Ishikawa (cell line): Measurements from ENCODE around the gene SLFN12L.

ENCODE experiments used
- CEBPB ChIP-seq: IDR thresholded peaks from 2 replicates; pipeline ENCODE4 v1.6.1; 2012
- CREB1 ChIP-seq: IDR thresholded peaks from 2 replicates; pipeline ENCODE4 v1.6.1; 2012; ENCODE audit warnings: low read depth
- EGR1 ChIP-seq: IDR thresholded peaks from 2 replicates; pipeline ENCODE4 v1.6.1; 2012
- EP300 ChIP-seq: IDR thresholded peaks from 2 replicates; pipeline ENCODE4 v1.6.1; 2012; ENCODE audit warnings: borderline replicate concordance
- FOXM1 ChIP-seq: IDR thresholded peaks from 2 replicates; pipeline ENCODE4 v1.6.1; 2012; ENCODE audit warnings: low read depth, borderline replicate concordance
- NFIC ChIP-seq: IDR thresholded peaks from 2 replicates; pipeline ENCODE4 v1.6.1; 2012
- RAD21 ChIP-seq: IDR thresholded peaks from 2 replicates; pipeline ENCODE4 v1.6.1; 2012; ENCODE audit warnings: low read depth
- TAF1 ChIP-seq: IDR thresholded peaks from 2 replicates; pipeline ENCODE4 v1.6.1; 2012; ENCODE audit warnings: low read depth, mild to moderate bottlenecking
- TCF12 ChIP-seq: IDR thresholded peaks from 2 replicates; pipeline ENCODE4 v1.6.1; 2012; ENCODE audit warnings: low read depth
- TEAD4 ChIP-seq: IDR thresholded peaks from 2 replicates; pipeline ENCODE4 v1.6.1; 2012
- YY1 ChIP-seq: IDR thresholded peaks from 2 replicates; pipeline ENCODE4 v1.6.1; 2012; ENCODE audit warnings: low read depth
- ZBTB7A ChIP-seq: IDR thresholded peaks from 2 replicates; pipeline ENCODE4 v1.6.1; 2012; ENCODE audit warnings: low read depth
- TF ChIP-seq, protein P1 (sequence below): IDR thresholded peaks from 2 replicates; pipeline ENCODE4 v1.6.1; 2012; ENCODE audit warnings: low read depth, mild to moderate bottlenecking
- TF ChIP-seq, protein P2 (sequence below): IDR thresholded peaks from 2 replicates; pipeline ENCODE4 v1.6.1; 2012
- TF ChIP-seq, protein P3 (sequence below): IDR thresholded peaks from 2 replicates; pipeline ENCODE4 v1.6.1; 2012

The SLFN12L gene

DNA sequence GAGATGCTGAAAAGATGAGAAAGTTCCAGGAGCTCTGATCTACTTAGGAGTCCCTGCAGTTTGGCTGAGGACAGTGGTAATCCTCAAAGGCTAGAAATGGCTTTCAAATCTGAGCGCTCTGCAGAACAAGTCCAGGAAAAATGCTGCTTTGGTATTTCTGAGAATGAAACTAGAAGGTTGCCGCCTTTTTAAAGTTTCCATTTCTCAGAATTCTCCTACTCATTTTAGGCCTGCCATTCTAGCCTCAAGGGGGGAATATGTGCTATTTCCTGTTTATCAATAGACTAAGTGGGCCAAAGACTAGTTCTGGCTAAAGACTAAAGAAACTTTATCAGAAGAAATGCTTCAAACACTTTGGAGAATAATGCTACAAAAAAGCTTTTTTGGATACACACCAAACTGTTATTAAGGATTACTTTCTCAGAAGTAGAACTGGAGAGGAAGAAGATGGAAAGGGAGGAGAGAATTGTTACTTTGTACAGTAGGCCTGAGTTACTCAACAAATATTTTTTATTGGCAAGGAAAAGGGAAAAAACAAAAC, at the start of gene SLFN12L:
SLFN12L (minus strand) TSS at position 78 of the 541 bp plus-strand sequence. CDS start 15,314 bp downstream, outside the sequence.
- TF ChIP-seq FOXM1 (no peak), ZBTB7A (no peak), EP300 (no peak), RAD21 (no peak), TCF12 (no peak), NFIC (no peak), YY1 (no peak), TAF1 (no peak), TEAD4 (no peak), CEBPB (no peak), EGR1 (no peak), CREB1 (no peak)
- TF ChIP-seq, protein P1, sequence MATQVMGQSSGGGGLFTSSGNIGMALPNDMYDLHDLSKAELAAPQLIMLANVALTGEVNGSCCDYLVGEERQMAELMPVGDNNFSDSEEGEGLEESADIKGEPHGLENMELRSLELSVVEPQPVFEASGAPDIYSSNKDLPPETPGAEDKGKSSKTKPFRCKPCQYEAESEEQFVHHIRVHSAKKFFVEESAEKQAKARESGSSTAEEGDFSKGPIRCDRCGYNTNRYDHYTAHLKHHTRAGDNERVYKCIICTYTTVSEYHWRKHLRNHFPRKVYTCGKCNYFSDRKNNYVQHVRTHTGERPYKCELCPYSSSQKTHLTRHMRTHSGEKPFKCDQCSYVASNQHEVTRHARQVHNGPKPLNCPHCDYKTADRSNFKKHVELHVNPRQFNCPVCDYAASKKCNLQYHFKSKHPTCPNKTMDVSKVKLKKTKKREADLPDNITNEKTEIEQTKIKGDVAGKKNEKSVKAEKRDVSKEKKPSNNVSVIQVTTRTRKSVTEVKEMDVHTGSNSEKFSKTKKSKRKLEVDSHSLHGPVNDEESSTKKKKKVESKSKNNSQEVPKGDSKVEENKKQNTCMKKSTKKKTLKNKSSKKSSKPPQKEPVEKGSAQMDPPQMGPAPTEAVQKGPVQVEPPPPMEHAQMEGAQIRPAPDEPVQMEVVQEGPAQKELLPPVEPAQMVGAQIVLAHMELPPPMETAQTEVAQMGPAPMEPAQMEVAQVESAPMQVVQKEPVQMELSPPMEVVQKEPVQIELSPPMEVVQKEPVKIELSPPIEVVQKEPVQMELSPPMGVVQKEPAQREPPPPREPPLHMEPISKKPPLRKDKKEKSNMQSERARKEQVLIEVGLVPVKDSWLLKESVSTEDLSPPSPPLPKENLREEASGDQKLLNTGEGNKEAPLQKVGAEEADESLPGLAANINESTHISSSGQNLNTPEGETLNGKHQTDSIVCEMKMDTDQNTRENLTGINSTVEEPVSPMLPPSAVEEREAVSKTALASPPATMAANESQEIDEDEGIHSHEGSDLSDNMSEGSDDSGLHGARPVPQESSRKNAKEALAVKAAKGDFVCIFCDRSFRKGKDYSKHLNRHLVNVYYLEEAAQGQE, result no peak
- TF ChIP-seq, protein P2, sequence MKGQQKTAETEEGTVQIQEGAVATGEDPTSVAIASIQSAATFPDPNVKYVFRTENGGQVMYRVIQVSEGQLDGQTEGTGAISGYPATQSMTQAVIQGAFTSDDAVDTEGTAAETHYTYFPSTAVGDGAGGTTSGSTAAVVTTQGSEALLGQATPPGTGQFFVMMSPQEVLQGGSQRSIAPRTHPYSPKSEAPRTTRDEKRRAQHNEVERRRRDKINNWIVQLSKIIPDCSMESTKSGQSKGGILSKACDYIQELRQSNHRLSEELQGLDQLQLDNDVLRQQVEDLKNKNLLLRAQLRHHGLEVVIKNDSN, result no peak
- TF ChIP-seq, protein P3, sequence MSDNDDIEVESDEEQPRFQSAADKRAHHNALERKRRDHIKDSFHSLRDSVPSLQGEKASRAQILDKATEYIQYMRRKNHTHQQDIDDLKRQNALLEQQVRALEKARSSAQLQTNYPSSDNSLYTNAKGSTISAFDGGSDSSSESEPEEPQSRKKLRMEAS, result no peak

DNA sequence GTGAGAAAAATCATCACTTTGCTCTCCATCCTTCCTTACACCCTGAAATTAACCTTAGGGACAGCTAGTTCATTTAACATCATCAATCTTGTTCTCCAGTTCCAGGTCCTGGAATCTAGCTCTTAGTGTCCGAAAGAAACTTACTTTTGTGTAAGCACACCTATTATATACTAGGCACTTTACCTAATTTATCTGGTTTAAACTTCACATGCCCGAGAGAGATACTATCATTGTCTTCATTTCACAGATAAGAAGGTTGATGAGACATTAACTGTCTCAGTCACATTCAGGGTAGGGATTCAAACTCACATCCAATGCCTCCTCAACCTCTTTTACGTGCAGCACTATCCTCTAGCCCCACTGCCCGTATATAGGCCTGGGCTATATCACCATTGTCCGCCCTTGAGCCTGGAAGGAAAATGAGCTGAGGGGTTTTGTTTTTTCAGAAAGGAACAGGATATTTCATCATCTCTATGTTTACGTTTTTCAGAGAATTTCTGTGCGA, 49.1 kb upstream of the SLFN12L start:
- TF ChIP-seq RAD21, result no peak
- no peak for TF ChIP-seq FOXM1
- TF ChIP-seq CEBPB, result no peak
- TF ChIP-seq TAF1, result no peak
- no peak for TF ChIP-seq TEAD4
- no peak for TF ChIP-seq YY1
- no peak for TF ChIP-seq EP300
- TF ChIP-seq, protein P1, result no peak
- no peak for TF ChIP-seq NFIC
- TF ChIP-seq CREB1, result no peak

DNA sequence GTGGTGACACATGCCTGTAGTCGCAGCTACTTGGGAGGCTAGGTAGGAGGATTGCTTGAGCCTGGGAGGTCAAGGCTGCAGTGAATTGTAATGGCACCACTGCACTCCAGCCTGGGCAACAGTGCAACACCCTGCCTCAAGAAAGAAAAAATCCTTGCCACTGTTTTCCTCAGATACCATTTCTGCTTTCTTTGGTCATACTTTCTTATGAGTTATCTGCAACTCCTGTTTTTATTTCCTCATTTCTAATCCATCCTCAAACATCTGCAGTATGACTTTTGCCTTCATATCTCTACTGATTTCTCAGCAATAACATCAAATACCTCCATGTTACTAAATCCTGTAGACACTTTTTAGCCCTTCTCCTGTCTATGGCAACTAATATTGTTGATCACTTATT, 46.6 kb upstream of the SLFN12L start:
- TF ChIP-seq, protein P3, result no peak
- TF ChIP-seq, protein P1, result no peak
- TF ChIP-seq CEBPB, result no peak
- TF ChIP-seq, protein P2, result no peak
- TF ChIP-seq EGR1, result no peak
- TF ChIP-seq TCF12, result no peak
- TF ChIP-seq TAF1, result no peak
- TF ChIP-seq EP300, result no peak
- no peak for TF ChIP-seq CREB1
- TF ChIP-seq NFIC, result no peak
- TF ChIP-seq YY1, result no peak
- TF ChIP-seq RAD21, result no peak
- TF ChIP-seq TEAD4, result no peak
- TF ChIP-seq FOXM1, result no peak
- TF ChIP-seq ZBTB7A, result no peak

DNA sequence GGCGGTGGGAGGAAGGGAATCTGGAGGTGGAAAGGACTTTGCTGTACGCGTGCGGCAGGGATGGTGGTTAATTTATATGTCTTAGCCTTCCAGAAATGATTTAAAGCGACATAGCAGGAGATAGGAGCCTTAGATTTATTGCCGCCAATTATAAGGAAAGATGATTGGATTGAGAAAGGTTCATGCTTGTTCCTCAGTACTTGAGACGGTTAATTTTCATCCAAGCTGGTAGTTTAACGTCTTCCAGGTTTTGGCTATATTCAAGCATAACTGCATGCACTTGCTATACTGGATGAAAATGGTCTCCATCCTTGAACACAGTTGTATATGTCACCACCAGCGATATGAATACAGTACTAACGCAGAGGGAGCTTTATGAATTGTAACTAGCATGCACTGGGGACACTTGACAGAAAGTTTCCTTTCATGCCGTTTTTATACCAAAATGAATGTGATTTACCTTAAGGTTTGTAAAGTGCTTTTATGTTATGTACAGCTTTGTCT, 41.5 kb upstream of the SLFN12L start:
- TF ChIP-seq, protein P1, result no peak
- TF ChIP-seq FOXM1 (no peak), EGR1 (no peak), TEAD4 (no peak), ZBTB7A (no peak), CREB1 (no peak), YY1 (no peak), NFIC (no peak), TCF12 (no peak), CEBPB (no peak), TAF1 (no peak), EP300 (no peak), RAD21 (no peak)
- TF ChIP-seq, protein P2, result no peak
- TF ChIP-seq, protein P3, result no peak
